Measurements from ENCODE around the gene TPP2.

DNA sequence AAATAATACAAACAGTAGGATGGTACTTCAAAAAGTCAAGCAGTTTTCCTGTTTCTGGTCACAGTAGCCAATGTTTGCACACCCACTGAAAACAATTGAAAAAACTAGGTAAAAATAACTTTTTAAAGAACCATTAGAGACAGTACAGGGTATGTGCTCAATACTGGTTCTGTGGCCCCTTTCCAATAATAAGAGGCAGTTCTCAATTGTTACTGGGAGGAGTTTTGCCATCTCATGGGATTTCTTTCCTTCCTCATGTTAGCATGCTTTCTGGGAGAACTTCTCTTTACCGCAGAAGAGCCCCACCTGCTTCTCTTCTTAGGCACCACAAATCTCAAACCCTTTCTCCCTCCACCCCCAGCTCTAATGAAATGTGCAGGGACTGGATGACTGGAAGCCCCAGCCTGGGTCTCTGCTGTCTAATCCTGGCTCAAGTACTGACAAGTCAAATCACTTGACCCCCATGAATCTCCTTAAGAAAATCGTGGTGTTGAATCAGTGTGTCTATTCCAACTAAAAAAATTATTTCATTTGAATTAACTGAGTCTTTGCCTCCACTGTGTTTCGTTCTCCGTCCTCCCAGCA is 83.4 kb downstream of the TPP2 start:
- TF ChIP-seq FOXJ3 (CRISPR knock-in tag; IDR thresholded peaks at IDR 0.05; ENCODE audit: borderline replicate concordance) (no peak), CTCF (IDR thresholded peaks at IDR 0.05) (no peak), CREB1 (CRISPR knock-in tag; IDR thresholded peaks at IDR 0.05) (no peak), SP1 (CRISPR knock-in tag; conservative IDR thresholded peaks at IDR 0.05) (no peak), ATF1 (CRISPR knock-in tag; IDR thresholded peaks at IDR 0.05) (no peak), JUN (CRISPR knock-in tag; IDR thresholded peaks at IDR 0.05) (no peak), CREM (CRISPR knock-in tag; IDR thresholded peaks at IDR 0.05) (no peak), FOXP1 (CRISPR knock-in tag; IDR thresholded peaks at IDR 0.05; ENCODE audit: borderline replicate concordance) (no peak)
- TF ChIP-seq, protein P1, sequence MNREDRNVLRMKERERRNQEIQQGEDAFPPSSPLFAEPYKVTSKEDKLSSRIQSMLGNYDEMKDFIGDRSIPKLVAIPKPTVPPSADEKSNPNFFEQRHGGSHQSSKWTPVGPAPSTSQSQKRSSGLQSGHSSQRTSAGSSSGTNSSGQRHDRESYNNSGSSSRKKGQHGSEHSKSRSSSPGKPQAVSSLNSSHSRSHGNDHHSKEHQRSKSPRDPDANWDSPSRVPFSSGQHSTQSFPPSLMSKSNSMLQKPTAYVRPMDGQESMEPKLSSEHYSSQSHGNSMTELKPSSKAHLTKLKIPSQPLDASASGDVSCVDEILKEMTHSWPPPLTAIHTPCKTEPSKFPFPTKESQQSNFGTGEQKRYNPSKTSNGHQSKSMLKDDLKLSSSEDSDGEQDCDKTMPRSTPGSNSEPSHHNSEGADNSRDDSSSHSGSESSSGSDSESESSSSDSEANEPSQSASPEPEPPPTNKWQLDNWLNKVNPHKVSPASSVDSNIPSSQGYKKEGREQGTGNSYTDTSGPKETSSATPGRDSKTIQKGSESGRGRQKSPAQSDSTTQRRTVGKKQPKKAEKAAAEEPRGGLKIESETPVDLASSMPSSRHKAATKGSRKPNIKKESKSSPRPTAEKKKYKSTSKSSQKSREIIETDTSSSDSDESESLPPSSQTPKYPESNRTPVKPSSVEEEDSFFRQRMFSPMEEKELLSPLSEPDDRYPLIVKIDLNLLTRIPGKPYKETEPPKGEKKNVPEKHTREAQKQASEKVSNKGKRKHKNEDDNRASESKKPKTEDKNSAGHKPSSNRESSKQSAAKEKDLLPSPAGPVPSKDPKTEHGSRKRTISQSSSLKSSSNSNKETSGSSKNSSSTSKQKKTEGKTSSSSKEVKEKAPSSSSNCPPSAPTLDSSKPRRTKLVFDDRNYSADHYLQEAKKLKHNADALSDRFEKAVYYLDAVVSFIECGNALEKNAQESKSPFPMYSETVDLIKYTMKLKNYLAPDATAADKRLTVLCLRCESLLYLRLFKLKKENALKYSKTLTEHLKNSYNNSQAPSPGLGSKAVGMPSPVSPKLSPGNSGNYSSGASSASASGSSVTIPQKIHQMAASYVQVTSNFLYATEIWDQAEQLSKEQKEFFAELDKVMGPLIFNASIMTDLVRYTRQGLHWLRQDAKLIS (CRISPR knock-in tag; IDR thresholded peaks at IDR 0.05; ENCODE audit: borderline replicate concordance), result no peak
- TF ChIP-seq, protein P2, sequence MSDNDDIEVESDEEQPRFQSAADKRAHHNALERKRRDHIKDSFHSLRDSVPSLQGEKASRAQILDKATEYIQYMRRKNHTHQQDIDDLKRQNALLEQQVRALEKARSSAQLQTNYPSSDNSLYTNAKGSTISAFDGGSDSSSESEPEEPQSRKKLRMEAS (CRISPR knock-in tag; IDR thresholded peaks at IDR 0.05), result no peak
